B cell (primary cell): ENCODE data around the gene HJURP.

Source experiments
- CTCF ChIP-seq: fragments of 200-600 bp; IDR thresholded peaks from one replicate; pipeline ENCODE4 v1.8.0; 2022; ENCODE audit warnings: antibody characterized with exemption, mild to moderate bottlenecking
- EZH2 ChIP-seq: IDR thresholded peaks from 2 replicates; pipeline ENCODE4 v1.6.1; 2012; ENCODE audit warnings: borderline replicate concordance, low read depth, mild to moderate bottlenecking, moderate library complexity, low read length; ENCODE audit not compliant: insufficient read depth, poor library complexity, severe bottlenecking

- TF ChIP-seq CTCF (peak; percentile 76), EZH2 (no peak)
These were observed 3.3 kb upstream of the HJURP start for GRCh38 chr2:233857511-233858141.
